ENCODE results near the gene PTEN.
"Not testable (repeated sequence)": the region's sequence is repeated elsewhere in the genome, so short reads cannot be mapped to it uniquely, and the experiment has no call there.

The PTEN gene

GRCh38 chr10:87836098-87836497, 27.3 kb upstream of the PTEN start:
- no peak overlapping the region for H3K4me3 ChIP-seq (ENCODE audit: low read length)
- H3K4me1 ChIP-seq (ENCODE audit: control insufficient read depth, insufficient read depth, low read length), result peaks cover 6% of the 10 kb centered on the region
- H3K9ac ChIP-seq (ENCODE audit: low read length), result no peak overlapping the region
- H3K36me3 ChIP-seq (ENCODE audit: control insufficient read depth, insufficient read depth, low read length), result no peaks in the 10 kb centered on the region
- H3K9me3 ChIP-seq (ENCODE audit: control insufficient read depth, low read length), result no peaks in the 10 kb centered on the region
- no peaks in the 10 kb centered on the region for H3K27me3 ChIP-seq (ENCODE audit: control insufficient read depth, insufficient read depth, low read length)

GRCh38 chr10:87837445-87837844, 26.0 kb upstream of the PTEN start:
- Histone ChIP-seq H3K27me3 (ENCODE audit: control insufficient read depth, insufficient read depth, low read length) (no peaks in the 10 kb centered on the region), H3K9me3 (ENCODE audit: control insufficient read depth, low read length) (no peaks in the 10 kb centered on the region), H3K9ac (ENCODE audit: low read length) (no peak overlapping the region), H3K4me1 (ENCODE audit: control insufficient read depth, insufficient read depth, low read length) (peaks cover 13% of the 10 kb centered on the region), H3K36me3 (ENCODE audit: control insufficient read depth, insufficient read depth, low read length) (no peaks in the 10 kb centered on the region), H3K4me3 (ENCODE audit: low read length) (no peak overlapping the region)

- no peaks in the 10 kb centered on the region for H3K9me3 ChIP-seq (ENCODE audit: control insufficient read depth, low read length)
- no peak overlapping the region for H3K4me3 ChIP-seq (ENCODE audit: low read length)
- H3K4me1 ChIP-seq (ENCODE audit: control insufficient read depth, insufficient read depth, low read length), result peaks cover 24% of the 10 kb centered on the region
- no peak overlapping the region for H3K9ac ChIP-seq (ENCODE audit: low read length)
- H3K27me3 ChIP-seq (ENCODE audit: control insufficient read depth, insufficient read depth, low read length), result no peaks in the 10 kb centered on the region
- no peaks in the 10 kb centered on the region for H3K36me3 ChIP-seq (ENCODE audit: control insufficient read depth, insufficient read depth, low read length)
Measured at GRCh38 chr10:87838650-87839049, 24.8 kb upstream of the PTEN start.

GRCh38 chr10:87841186-87841585, 22.2 kb upstream of the PTEN start:
- Histone ChIP-seq H3K27me3 (ENCODE audit: control insufficient read depth, insufficient read depth, low read length) (no peaks in the 10 kb centered on the region), H3K36me3 (ENCODE audit: control insufficient read depth, insufficient read depth, low read length) (no peaks in the 10 kb centered on the region), H3K9ac (ENCODE audit: low read length) (no peak overlapping the region), H3K4me1 (ENCODE audit: control insufficient read depth, insufficient read depth, low read length) (peaks cover 40% of the 10 kb centered on the region), H3K4me3 (ENCODE audit: low read length) (no peak overlapping the region), H3K9me3 (ENCODE audit: control insufficient read depth, low read length) (no peaks in the 10 kb centered on the region)

GRCh38 chr10:87842220-87842641, 21.2 kb upstream of the PTEN start:
- Histone ChIP-seq H3K9ac (ENCODE audit: low read length) (no peak overlapping the region), H3K27me3 (ENCODE audit: control insufficient read depth, insufficient read depth, low read length) (no peaks in the 10 kb centered on the region), H3K4me1 (ENCODE audit: control insufficient read depth, insufficient read depth, low read length) (peaks cover 40% of the 10 kb centered on the region), H3K4me3 (ENCODE audit: low read length) (no peak overlapping the region), H3K36me3 (ENCODE audit: control insufficient read depth, insufficient read depth, low read length) (no peaks in the 10 kb centered on the region), H3K9me3 (ENCODE audit: control insufficient read depth, low read length) (no peaks in the 10 kb centered on the region)

- Histone ChIP-seq H3K4me3 (ENCODE audit: low read length) (no peak overlapping the region), H3K4me1 (ENCODE audit: control insufficient read depth, insufficient read depth, low read length) (peaks cover 40% of the 10 kb centered on the region), H3K36me3 (ENCODE audit: control insufficient read depth, insufficient read depth, low read length) (no peaks in the 10 kb centered on the region), H3K27me3 (ENCODE audit: control insufficient read depth, insufficient read depth, low read length) (no peaks in the 10 kb centered on the region), H3K9ac (ENCODE audit: low read length) (no peak overlapping the region), H3K9me3 (ENCODE audit: control insufficient read depth, low read length) (no peaks in the 10 kb centered on the region)
Measured at GRCh38 chr10:87842776-87843497, 20.5 kb upstream of the PTEN start.

GRCh38 chr10:87843714-87844113, 19.7 kb upstream of the PTEN start:
- no peak overlapping the region for H3K4me3 ChIP-seq (ENCODE audit: low read length)
- H3K27me3 ChIP-seq (ENCODE audit: control insufficient read depth, insufficient read depth, low read length), result no peaks in the 10 kb centered on the region
- H3K4me1 ChIP-seq (ENCODE audit: control insufficient read depth, insufficient read depth, low read length), result peaks cover 40% of the 10 kb centered on the region
- H3K9me3 ChIP-seq (ENCODE audit: control insufficient read depth, low read length), result no peaks in the 10 kb centered on the region
- no peak overlapping the region for H3K9ac ChIP-seq (ENCODE audit: low read length)
- no peaks in the 10 kb centered on the region for H3K36me3 ChIP-seq (ENCODE audit: control insufficient read depth, insufficient read depth, low read length)

GRCh38 chr10:87844837-87845623, 18.4 kb upstream of the PTEN start:
- H3K9me3 ChIP-seq (ENCODE audit: control insufficient read depth, low read length), result no peaks in the 10 kb centered on the region
- no peak overlapping the region for H3K9ac ChIP-seq (ENCODE audit: low read length)
- H3K4me3 ChIP-seq (ENCODE audit: low read length), result no peak overlapping the region

GRCh38 chr10:87845624-87845998, 17.8 kb upstream of the PTEN start:
- no peaks in the 10 kb centered on the region for H3K36me3 ChIP-seq (ENCODE audit: control insufficient read depth, insufficient read depth, low read length)
- H3K4me1 ChIP-seq (ENCODE audit: control insufficient read depth, insufficient read depth, low read length), result peaks cover 34% of the 10 kb centered on the region
- H3K9me3 ChIP-seq (ENCODE audit: control insufficient read depth, low read length), result no peaks in the 10 kb centered on the region

More at GRCh38 chr10:87844837-87845623, 18.4 kb upstream of the PTEN start:
- H3K36me3 ChIP-seq (ENCODE audit: control insufficient read depth, insufficient read depth, low read length), result no peaks in the 10 kb centered on the region
- no peaks in the 10 kb centered on the region for H3K27me3 ChIP-seq (ENCODE audit: control insufficient read depth, insufficient read depth, low read length)
- H3K4me1 ChIP-seq (ENCODE audit: control insufficient read depth, insufficient read depth, low read length), result peaks cover 34% of the 10 kb centered on the region

GRCh38 chr10:87846023-87846422, 17.4 kb upstream of the PTEN start:
- Histone ChIP-seq H3K9me3 (ENCODE audit: control insufficient read depth, low read length) (no peaks in the 10 kb centered on the region), H3K9ac (ENCODE audit: low read length) (no peak overlapping the region), H3K4me3 (ENCODE audit: low read length) (no peak overlapping the region), H3K36me3 (ENCODE audit: control insufficient read depth, insufficient read depth, low read length) (no peaks in the 10 kb centered on the region), H3K4me1 (ENCODE audit: control insufficient read depth, insufficient read depth, low read length) (peaks cover 34% of the 10 kb centered on the region), H3K27me3 (ENCODE audit: control insufficient read depth, insufficient read depth, low read length) (no peaks in the 10 kb centered on the region)

More at GRCh38 chr10:87845624-87845998, 17.8 kb upstream of the PTEN start:
- Histone ChIP-seq H3K9ac (ENCODE audit: low read length) (no peak overlapping the region), H3K27me3 (ENCODE audit: control insufficient read depth, insufficient read depth, low read length) (no peaks in the 10 kb centered on the region), H3K4me3 (ENCODE audit: low read length) (no peak overlapping the region)

GRCh38 chr10:87846711-87847110, 16.7 kb upstream of the PTEN start:
- H3K4me3 ChIP-seq (ENCODE audit: low read length); H3K9me3 ChIP-seq (ENCODE audit: control insufficient read depth, low read length); H3K9ac ChIP-seq (ENCODE audit: low read length): not testable (repeated sequence)

GRCh38 chr10:87847550-87847949, 15.9 kb upstream of the PTEN start:
- no peak overlapping the region for H3K9ac ChIP-seq (ENCODE audit: low read length)
- no peaks in the 10 kb centered on the region for H3K36me3 ChIP-seq (ENCODE audit: control insufficient read depth, insufficient read depth, low read length)
- peaks cover 26% of the 10 kb centered on the region for H3K4me1 ChIP-seq (ENCODE audit: control insufficient read depth, insufficient read depth, low read length)
- H3K27me3 ChIP-seq (ENCODE audit: control insufficient read depth, insufficient read depth, low read length), result no peaks in the 10 kb centered on the region
- no peak overlapping the region for H3K4me3 ChIP-seq (ENCODE audit: low read length)
- no peaks in the 10 kb centered on the region for H3K9me3 ChIP-seq (ENCODE audit: control insufficient read depth, low read length)

More at GRCh38 chr10:87846711-87847110, 16.7 kb upstream of the PTEN start:
- H3K27me3 ChIP-seq (ENCODE audit: control insufficient read depth, insufficient read depth, low read length); H3K36me3 ChIP-seq (ENCODE audit: control insufficient read depth, insufficient read depth, low read length): not testable (repeated sequence)
- H3K4me1 ChIP-seq (ENCODE audit: control insufficient read depth, insufficient read depth, low read length), result peaks cover 32% of the 10 kb centered on the region

Data from mucosa of stomach (tissue), 1 donor.